ENCODE results near the gene SPAAR. TPM values are rescaled to one million over a fixed set of nuclear protein-coding genes. Genes with fewer than 3 reads are reported as not detected.

SPAAR gene
- total RNA-seq, 1 donor from 2014 or later, result 11.9 TPM

DNA sequence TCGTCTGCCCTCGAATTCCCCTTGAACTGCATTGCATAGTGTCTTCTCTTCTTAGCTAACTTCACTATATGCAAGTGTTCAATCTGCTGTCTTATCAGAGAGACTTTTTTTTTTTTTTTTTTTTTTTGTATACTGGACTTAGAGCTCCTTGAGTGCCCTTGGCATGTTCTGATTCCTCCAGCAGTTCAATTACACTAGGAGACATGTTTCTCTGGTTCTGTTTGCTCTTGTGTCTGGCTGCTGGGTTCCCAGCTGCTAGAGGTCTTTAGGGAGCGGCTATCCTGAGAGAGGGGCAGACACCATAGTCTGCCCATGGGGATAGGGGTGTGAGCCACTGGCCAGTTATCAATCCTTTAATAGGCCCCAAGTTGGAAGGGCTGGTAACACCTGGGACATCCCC lies 35.6 kb downstream of the SPAAR start:
- Histone ChIP-seq H3K4me3 (no peak overlapping the region), H3K9me3 (no peaks in the 10 kb centered on the region), H3K36me3 (no peaks in the 10 kb centered on the region), H3K27ac (peak overlapping the region; percentile 66), H3K4me1 (peaks cover 37% of the 10 kb centered on the region), H3K27me3 (ENCODE audit: low read depth) (no peaks in the 10 kb centered on the region)
- ATAC-seq, result peak; percentile 35 to 48
- TF ChIP-seq, protein P1, sequence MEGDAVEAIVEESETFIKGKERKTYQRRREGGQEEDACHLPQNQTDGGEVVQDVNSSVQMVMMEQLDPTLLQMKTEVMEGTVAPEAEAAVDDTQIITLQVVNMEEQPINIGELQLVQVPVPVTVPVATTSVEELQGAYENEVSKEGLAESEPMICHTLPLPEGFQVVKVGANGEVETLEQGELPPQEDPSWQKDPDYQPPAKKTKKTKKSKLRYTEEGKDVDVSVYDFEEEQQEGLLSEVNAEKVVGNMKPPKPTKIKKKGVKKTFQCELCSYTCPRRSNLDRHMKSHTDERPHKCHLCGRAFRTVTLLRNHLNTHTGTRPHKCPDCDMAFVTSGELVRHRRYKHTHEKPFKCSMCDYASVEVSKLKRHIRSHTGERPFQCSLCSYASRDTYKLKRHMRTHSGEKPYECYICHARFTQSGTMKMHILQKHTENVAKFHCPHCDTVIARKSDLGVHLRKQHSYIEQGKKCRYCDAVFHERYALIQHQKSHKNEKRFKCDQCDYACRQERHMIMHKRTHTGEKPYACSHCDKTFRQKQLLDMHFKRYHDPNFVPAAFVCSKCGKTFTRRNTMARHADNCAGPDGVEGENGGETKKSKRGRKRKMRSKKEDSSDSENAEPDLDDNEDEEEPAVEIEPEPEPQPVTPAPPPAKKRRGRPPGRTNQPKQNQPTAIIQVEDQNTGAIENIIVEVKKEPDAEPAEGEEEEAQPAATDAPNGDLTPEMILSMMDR (IDR thresholded peaks at IDR 0.05), result no peak
- DNase-seq, result no peak
- intact Hi-C loops (cut with DNase I), result no loop called here

DNA sequence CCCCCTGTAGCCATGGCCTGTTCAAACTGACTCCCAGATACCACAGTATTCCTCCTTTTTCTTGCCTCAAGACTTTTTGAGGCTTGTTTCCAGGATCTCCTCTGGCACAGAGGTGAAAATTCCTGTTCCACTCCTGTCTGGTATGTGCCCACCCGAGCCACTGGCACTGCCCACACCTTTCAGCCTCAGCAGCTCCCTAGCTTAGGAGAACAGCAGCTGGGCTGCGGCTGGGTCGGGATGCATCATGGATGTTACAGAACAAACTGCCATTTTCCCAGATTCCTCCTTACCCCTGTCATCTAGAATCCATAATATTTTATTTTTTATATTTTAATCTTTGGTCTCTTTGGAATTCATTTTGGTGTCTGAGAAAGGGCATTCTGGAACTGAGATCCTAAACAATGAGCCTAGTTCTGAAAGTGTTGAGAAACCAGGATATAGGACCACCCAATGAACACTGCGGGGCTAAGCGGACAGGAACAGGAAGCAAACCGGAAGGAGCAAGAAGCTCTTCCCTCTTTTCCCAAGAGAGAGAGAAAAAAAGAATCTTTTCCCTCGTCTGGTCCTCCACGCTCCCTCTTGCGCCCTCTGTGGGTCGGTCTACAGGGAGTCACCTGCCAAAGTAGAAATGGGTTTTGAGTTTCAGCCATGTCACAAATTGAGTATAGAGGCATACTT lies 36.2 kb downstream of the SPAAR start:
- peak overlapping the region; percentile 22 for H3K4me3 ChIP-seq
- no peaks in the 10 kb centered on the region for H3K27me3 ChIP-seq (ENCODE audit: low read depth)
- TF ChIP-seq, protein P1 (IDR thresholded peaks at IDR 0.05), result peak; percentile 81
- peak overlapping the region; percentile 66 for H3K27ac ChIP-seq
- ATAC-seq, result peak; percentile 72
- no peaks in the 10 kb centered on the region for H3K36me3 ChIP-seq
- peak; percentile 83 for DNase-seq
- intact Hi-C loops (cut with DNase I), result no loop called here
- peaks cover 33% of the 10 kb centered on the region for H3K4me1 ChIP-seq
- H3K9me3 ChIP-seq, result no peaks in the 10 kb centered on the region

DNA sequence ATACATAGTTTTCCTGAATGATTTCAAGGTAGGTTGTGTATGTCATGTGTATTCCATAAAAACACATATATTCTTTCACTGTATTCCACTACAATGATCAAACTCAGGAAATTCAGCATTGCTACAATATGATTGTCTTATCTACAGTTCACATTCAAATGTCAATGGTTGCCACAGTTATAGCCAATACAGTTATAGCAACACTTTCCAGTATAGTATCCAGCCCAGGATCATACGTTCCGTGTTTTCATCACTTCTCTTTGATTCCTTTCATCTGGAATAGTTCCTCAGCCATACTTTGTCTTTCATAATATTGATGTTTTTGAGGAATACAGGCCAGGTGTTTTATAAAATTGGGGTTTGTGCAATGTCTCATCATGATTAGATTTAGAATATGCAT lies 39.2 kb downstream of the SPAAR start:
- ATAC-seq (no peak), DNase-seq (no peak)
- Histone ChIP-seq H3K27ac (no peak overlapping the region), H3K4me1 (peaks cover 29% of the 10 kb centered on the region), H3K27me3 (ENCODE audit: low read depth) (no peaks in the 10 kb centered on the region), H3K4me3 (no peak overlapping the region), H3K36me3 (no peaks in the 10 kb centered on the region), H3K9me3 (no peaks in the 10 kb centered on the region)
- TF ChIP-seq, protein P1 (IDR thresholded peaks at IDR 0.05), result no peak
- intact Hi-C loops (cut with DNase I), result no loop called here

DNA sequence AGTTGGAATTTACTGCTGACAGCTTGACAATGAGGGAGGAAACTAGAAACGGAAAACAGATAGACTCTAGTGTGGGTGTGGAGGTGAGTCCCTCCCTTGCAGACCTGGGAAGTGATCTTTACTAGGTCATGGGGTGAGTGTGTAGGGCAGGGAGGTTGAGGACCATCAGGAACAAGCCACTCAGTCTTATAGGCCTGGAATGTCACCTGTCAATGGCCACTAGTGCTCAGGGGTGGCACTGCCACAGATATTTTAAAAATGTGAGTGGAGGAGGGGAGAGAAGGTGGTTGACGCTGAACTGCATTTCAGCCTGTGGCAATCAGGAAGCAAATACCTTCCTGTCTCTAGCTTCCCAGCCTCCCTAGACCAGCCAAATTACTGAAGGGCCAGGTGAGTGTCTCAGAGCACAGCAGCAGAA lies 39.6 kb downstream of the SPAAR start:
- H3K9me3 ChIP-seq, result no peaks in the 10 kb centered on the region
- DNase-seq (no peak), ATAC-seq (peak; percentile 84 to 91)
- no peaks in the 10 kb centered on the region for H3K27me3 ChIP-seq (ENCODE audit: low read depth)
- intact Hi-C loops (cut with DNase I), result no loop called here
- H3K4me1 ChIP-seq, result peaks cover 29% of the 10 kb centered on the region
- H3K27ac ChIP-seq, result peak overlapping the region; percentile 54
- TF ChIP-seq, protein P1 (IDR thresholded peaks at IDR 0.05), result no peak
- H3K36me3 ChIP-seq, result no peaks in the 10 kb centered on the region
- no peak overlapping the region for H3K4me3 ChIP-seq

DNA sequence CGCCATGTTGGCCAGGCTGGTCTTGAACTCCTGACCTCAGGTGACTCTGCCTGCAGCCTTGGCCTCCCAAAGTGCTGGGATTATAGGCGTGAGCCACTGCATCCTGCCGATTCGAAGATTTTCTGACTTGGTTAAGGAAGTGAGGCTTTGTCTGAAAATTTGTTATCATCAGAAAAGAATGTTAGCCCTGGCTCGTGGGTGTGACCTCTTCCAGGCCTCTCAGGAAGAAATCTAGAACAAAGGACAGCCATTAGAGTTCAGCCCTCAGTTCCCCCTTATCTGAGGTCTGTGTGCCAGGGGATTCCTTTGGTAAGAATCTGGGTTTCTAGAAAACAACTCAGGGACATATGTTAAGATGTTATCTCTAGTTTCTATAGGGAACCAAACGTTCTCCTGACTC lies 42.4 kb downstream of the SPAAR start:
- intact Hi-C loops (cut with DNase I), result loop anchor here (10.0 kb wide), 1 partner anchor 73 kb away; no protein-coding TSS in a partner anchor
- TF ChIP-seq, protein P1 (IDR thresholded peaks at IDR 0.05), result no peak
- Histone ChIP-seq H3K36me3 (no peaks in the 10 kb centered on the region), H3K4me3 (no peak overlapping the region), H3K9me3 (no peaks in the 10 kb centered on the region), H3K27me3 (ENCODE audit: low read depth) (no peaks in the 10 kb centered on the region), H3K27ac (peak overlapping the region; percentile 46), H3K4me1 (peaks cover 19% of the 10 kb centered on the region)
- ATAC-seq, result peak; percentile 29 to 40
- no peak for DNase-seq

All from lower lobe of right lung (tissue), 2 donors.